ENCODE data around the gene ATP5PD. TPM values are rescaled to one million over a fixed set of nuclear protein-coding genes. Genes with fewer than 3 reads are reported as not detected.

ATP5PD gene
- total RNA-seq, 1 experiment from 2014 or later: 284 TPM

GRCh38 chr17:74998783-74999182 lies 48.0 kb downstream of the ATP5PD start:
- DNase-seq (ENCODE audit: low read depth): no peak

DNA sequence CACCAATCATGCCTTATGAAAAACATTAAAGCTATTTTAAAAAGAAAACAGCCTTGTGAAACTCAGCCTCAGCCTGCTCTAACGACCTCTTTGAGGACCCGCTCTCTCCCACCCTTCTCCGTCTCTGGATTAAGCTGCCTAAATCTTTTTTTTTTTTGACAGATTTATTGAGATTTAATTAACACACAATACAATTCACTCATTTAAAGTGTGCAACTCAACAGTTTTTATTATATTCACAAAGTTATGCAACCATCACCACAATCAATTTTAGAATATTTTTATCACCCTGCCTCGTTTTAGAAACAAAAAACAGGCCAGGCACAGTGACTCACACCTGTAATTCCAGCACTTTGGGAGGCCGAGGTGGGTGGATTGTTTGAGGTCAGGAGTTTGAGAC lies 50.9 kb downstream of the ATP5PD start:
- DNase-seq (ENCODE audit: low read depth): no peak

- no peak for DNase-seq (ENCODE audit: low read depth)
These were observed 52.3 kb downstream of the ATP5PD start for GRCh38 chr17:74994440-74994839.

GRCh38 chr17:74992223-74992622 lies 54.5 kb downstream of the ATP5PD start:
- DNase-seq (ENCODE audit: low read depth): no peak

DNA sequence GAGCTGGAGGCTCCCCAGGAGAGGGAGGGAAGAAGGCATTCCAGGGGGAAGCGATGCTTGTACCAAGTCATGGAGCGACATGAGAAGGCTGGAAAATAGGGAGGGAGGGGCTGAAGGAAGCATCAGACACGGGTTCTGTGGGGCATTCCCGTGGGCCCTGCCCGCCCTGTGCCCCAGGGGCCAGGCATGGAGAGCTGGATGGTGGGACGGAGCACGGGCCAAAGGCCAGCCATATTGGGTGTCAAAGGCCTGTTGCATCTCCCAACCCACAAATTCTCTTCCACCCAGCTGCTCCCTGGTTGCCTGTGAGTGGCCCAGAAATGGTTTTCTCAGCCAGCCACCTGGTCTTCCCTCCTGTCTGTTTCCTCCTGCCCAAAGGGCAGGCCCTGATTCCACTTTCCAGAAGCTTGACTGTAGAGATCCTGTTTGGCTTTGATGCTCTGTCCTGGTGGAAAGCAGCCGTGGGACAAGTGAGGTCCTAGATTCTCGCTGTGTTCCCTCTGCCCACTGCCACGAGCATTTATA lies 56.1 kb downstream of the ATP5PD start:
- DNase-seq (ENCODE audit: low read depth): no peak

Other genes starting within 250 kb of the ATP5PD start
- gene GRIN2C, start 187.1 kb downstream of the ATP5PD start, total RNA-seq (2014; rRNA removed): 0.06 TPM in 1 of 2 replicates, not detected in the other
- gene FDXR, start 174.0 kb downstream of the ATP5PD start, total RNA-seq (2014; rRNA removed): 39.4 and 48.5 TPM in 2 replicates
- not detected in 2 replicates for gene FADS6, start 153.3 kb downstream of the ATP5PD start, total RNA-seq (2014; rRNA removed)
- not detected in 2 replicates for gene USH1G, start 123.7 kb downstream of the ATP5PD start, total RNA-seq (2014; rRNA removed)
- not detected in 2 replicates for gene OTOP2, start 122.7 kb downstream of the ATP5PD start, total RNA-seq (2014; rRNA removed)
- not detected in 2 replicates for gene OTOP3, start 111.1 kb downstream of the ATP5PD start, total RNA-seq (2014; rRNA removed)
- gene HID1, start 74.2 kb downstream of the ATP5PD start, total RNA-seq (2014; rRNA removed): not detected in 2 replicates
- 25.1 and 33.1 TPM in 2 replicates for gene CDR2L, start 59.3 kb downstream of the ATP5PD start, total RNA-seq (2014; rRNA removed)
- gene MRPL58, start 34.3 kb downstream of the ATP5PD start, total RNA-seq (2014; rRNA removed): 56.0 and 84.9 TPM in 2 replicates
- gene KCTD2, start 256 bp upstream of the ATP5PD start, total RNA-seq (2014; rRNA removed): 22.8 and 26.9 TPM in 2 replicates
- 0.11 TPM in 1 of 2 replicates, not detected in the other for gene SLC16A5, start 41.0 kb upstream of the ATP5PD start, total RNA-seq (2014; rRNA removed)
- gene ARMC7, start 63.0 kb upstream of the ATP5PD start, total RNA-seq (2014; rRNA removed): 2.3 and 5.1 TPM in 2 replicates
- 108 TPM in 2 replicates for gene NT5C, start 84.8 kb upstream of the ATP5PD start, total RNA-seq (2014; rRNA removed)
- 281 and 311 TPM in 2 replicates for gene JPT1, start 107.5 kb upstream of the ATP5PD start, total RNA-seq (2014; rRNA removed)
- gene SUMO2, start 136.0 kb upstream of the ATP5PD start, total RNA-seq (2014; rRNA removed): 104 and 109 TPM in 2 replicates
- 41.1 and 42.1 TPM in 2 replicates for gene NUP85, start 158.7 kb upstream of the ATP5PD start, total RNA-seq (2014; rRNA removed)
- 14.7 and 18.5 TPM in 2 replicates for gene GGA3, start 214.6 kb upstream of the ATP5PD start, total RNA-seq (2014; rRNA removed)
- gene MRPS7, start 214.9 kb upstream of the ATP5PD start, total RNA-seq (2014; rRNA removed): 52.4 and 58.4 TPM in 2 replicates
- 4.2 and 8.6 TPM in 2 replicates for gene MIF4GD, start 224.3 kb upstream of the ATP5PD start, total RNA-seq (2014; rRNA removed)
- gene SLC25A19, start 242.5 kb upstream of the ATP5PD start, total RNA-seq (2014; rRNA removed): 7.1 and 8.7 TPM in 2 replicates

All from LHCN-M2 (cell line).